HEK293 (cell line): ENCODE measurements around the gene TRNP1.

Source experiments
- CTCF ChIA-PET: fragments of 350-600 bp; formaldehyde crosslinking; extraction: SDS; loops from one replicate; lab custom pipeline; 2021; ENCODE audit warnings: antibody characterized with exemption; lab: Yijun Ruan, JAX
- POLR2A ChIA-PET: fragments of 300-600 bp; formaldehyde crosslinking; extraction: SDS; loops from one replicate; lab custom pipeline; 2020; ENCODE audit warnings: antibody characterized with exemption, inconsistent platforms; lab: Yijun Ruan, JAX
- H3K27ac ChIP-seq: fragments of 200-500 bp; sonication (Bioruptor generic); 2 replicates; pipeline ENCODE4 v1.5.1; 2014; ENCODE audit warnings: low read depth, low read length, control low read depth, inconsistent platforms; ENCODE audit errors: extremely low read depth
- H3K36me3 ChIP-seq, 2 experiments: fragments of 200-500 bp in 1 of 2; sonication (Bioruptor generic) in 1 of 2; 1 replicate in 1 of 2; 2 replicates in 1 of 2; pipeline ENCODE4 v1.5.1; 2014 to 2017; ENCODE audit warnings: inconsistent platforms in 2 of 2, low read length in 2 of 2; ENCODE audit not compliant: control insufficient read depth in 2 of 2, insufficient read depth in 1 of 2
- H3K4me1 ChIP-seq: fragments of 200-500 bp; sonication (Bioruptor generic); 2 replicates; pipeline ENCODE4 v1.5.1; 2014; ENCODE audit warnings: mild to moderate bottlenecking, low read length, inconsistent platforms; ENCODE audit not compliant: control insufficient read depth, insufficient read depth
- H3K4me3 ChIP-seq: 2 replicates; pipeline ENCODE4 v1.5.1; 2011; ENCODE audit warnings: low read depth, mild to moderate bottlenecking, control low read depth, low read length, moderate library complexity
- H3K9me3 ChIP-seq: fragments of 200-500 bp; sonication (Bioruptor generic); 2 replicates; pipeline ENCODE4 v1.5.1; 2014; ENCODE audit warnings: low read depth, low read length, inconsistent platforms; ENCODE audit not compliant: control insufficient read depth, insufficient read depth
- OVOL3 ChIP-seq: fragments of 450-650 bp; formaldehyde crosslinking; IDR thresholded peaks from 2 replicates; pipeline ENCODE4 v1.5.1; 2016; ENCODE audit warnings: missing biosample characterization, missing genetic modification characterization
- ZBTB17 ChIP-seq: fragments of 450-650 bp; formaldehyde crosslinking; IDR thresholded peaks from 2 replicates; pipeline ENCODE4 v1.5.1; 2016; ENCODE audit warnings: missing biosample characterization, missing genetic modification characterization
- ZBTB26 ChIP-seq: fragments of 450-650 bp; formaldehyde crosslinking; optimal IDR thresholded peaks from 2 replicates; pipeline ENCODE3; 2016; ENCODE audit warnings: missing biosample characterization, mild to moderate bottlenecking, missing genetic modification characterization
- ZNF148 ChIP-seq: fragments of 450-650 bp; formaldehyde crosslinking; IDR thresholded peaks from 2 replicates; pipeline ENCODE4 v1.5.0; 2017; ENCODE audit warnings: missing biosample characterization, missing genetic modification characterization, borderline replicate concordance
- ZNF394 ChIP-seq: fragments of 450-650 bp; formaldehyde crosslinking; IDR thresholded peaks from 2 replicates; pipeline ENCODE4 v1.5.1; 2016; ENCODE audit warnings: missing biosample characterization, missing genetic modification characterization, mild to moderate bottlenecking, moderate library complexity, borderline replicate concordance
- ZNF518A ChIP-seq: fragments of 450-650 bp; formaldehyde crosslinking; conservative IDR thresholded peaks from 2 replicates; pipeline ENCODE4 v1.5.1; 2016; ENCODE audit warnings: low read depth, missing biosample characterization, missing genetic modification characterization
- TF ChIP-seq, protein P1 (sequence below): fragments of 450-650 bp; formaldehyde crosslinking; IDR thresholded peaks from 2 replicates; pipeline ENCODE4 v1.5.1; 2016; ENCODE audit warnings: missing biosample characterization, missing genetic modification characterization

TRNP1 gene

DNA sequence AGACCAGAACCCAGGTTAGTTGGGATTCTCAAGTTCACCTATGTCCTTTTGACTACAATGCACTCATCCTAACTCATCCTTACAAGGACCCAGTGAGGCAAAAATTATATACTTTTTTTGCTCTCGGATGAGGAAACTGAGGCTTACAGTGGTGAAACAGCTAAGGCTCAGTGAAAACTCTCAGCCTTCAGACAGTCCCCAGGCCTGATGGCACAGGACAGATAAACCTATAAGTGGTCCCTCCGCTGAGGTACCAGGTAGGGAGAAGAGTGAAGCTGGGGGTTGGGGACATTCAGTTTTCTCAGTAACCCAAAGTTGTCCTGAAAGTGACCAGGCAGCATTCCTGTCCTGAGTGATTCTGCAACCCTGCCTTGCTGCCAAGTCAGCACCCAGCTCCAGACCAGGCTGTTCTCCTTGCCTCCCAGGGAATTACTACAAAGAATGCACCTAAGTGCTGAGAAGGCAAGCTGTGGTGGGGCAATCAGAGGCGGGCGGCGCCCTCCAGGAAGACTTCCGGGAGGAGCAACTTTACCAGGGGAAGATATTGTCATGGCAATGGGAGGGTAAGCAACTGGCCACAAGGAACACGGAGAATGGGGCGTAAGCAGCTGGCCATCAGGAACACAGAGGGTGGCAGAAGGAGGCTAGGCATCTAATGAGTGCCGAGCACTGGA, 14.6 kb downstream of the TRNP1 start (continued):
- TF ChIP-seq ZBTB26 (tag by site-specific recombination) = no peak
- no peak for TF ChIP-seq OVOL3 (tag by site-specific recombination)
- no peak for TF ChIP-seq ZNF518A (tag by site-specific recombination)

GRCh38 chr1:27009601-27010197, 16.2 kb downstream of the TRNP1 start:
- 0 out of 2 replicates have a peak, but pooled peaks have one; percentile 22 for TF ChIP-seq ZBTB17 (tag by site-specific recombination)
- no peak for TF ChIP-seq ZNF148 (tag by site-specific recombination)
- no peak overlapping the region for H3K4me3 ChIP-seq
- H3K36me3 ChIP-seq = no peaks in the 10 kb centered on the region
- no peak overlapping the region for H3K27ac ChIP-seq
- POLR2A ChIA-PET = interaction anchor here (0.6 to 2.4 kb wide), 4 partner anchors 9 to 118 kb away, joined by 3 to 5 read pairs (median 4); partner anchors contain the start of gene TRNP1
- no peaks in the 10 kb centered on the region for H3K4me1 ChIP-seq
- CTCF ChIA-PET = interaction anchor here (0.7 to 3.0 kb wide), 8 partner anchors 10 to 288 kb away, joined by 3 to 24 read pairs (median 4); partner anchors contain the start of gene TRNP1
- H3K9me3 ChIP-seq = no peaks in the 10 kb centered on the region

GRCh38 chr1:27010226-27010994, 16.9 kb downstream of the TRNP1 start:
- TF ChIP-seq, protein P1, sequence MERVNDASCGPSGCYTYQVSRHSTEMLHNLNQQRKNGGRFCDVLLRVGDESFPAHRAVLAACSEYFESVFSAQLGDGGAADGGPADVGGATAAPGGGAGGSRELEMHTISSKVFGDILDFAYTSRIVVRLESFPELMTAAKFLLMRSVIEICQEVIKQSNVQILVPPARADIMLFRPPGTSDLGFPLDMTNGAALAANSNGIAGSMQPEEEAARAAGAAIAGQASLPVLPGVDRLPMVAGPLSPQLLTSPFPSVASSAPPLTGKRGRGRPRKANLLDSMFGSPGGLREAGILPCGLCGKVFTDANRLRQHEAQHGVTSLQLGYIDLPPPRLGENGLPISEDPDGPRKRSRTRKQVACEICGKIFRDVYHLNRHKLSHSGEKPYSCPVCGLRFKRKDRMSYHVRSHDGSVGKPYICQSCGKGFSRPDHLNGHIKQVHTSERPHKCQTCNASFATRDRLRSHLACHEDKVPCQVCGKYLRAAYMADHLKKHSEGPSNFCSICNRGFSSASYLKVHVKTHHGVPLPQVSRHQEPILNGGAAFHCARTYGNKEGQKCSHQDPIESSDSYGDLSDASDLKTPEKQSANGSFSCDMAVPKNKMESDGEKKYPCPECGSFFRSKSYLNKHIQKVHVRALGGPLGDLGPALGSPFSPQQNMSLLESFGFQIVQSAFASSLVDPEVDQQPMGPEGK (tag by site-specific recombination) = no peak
- peak; percentile 25; the same call in 1 of the 2 replicates for TF ChIP-seq ZNF394
- TF ChIP-seq, all 188 proteins: peak for 1
- Histone ChIP-seq H3K36me3 (no peaks in the 10 kb centered on the region), H3K27ac (no peak overlapping the region), H3K4me1 (no peaks in the 10 kb centered on the region), H3K4me3 (no peak overlapping the region), H3K9me3 (no peaks in the 10 kb centered on the region)
- POLR2A ChIA-PET = interaction anchor here (0.5 to 1.0 kb wide), 3 partner anchors 9 to 538 kb away, joined by 3 to 5 read pairs (median 4); no protein-coding TSS in a partner anchor
- CTCF ChIA-PET = interaction anchor here (0.6 to 1.3 kb wide), 6 partner anchors 13 to 287 kb away, joined by 3 to 10 read pairs (median 3); no protein-coding TSS in a partner anchor
